ENCODE measurements around the gene CACNA2D3. TPM values are rescaled to one million over a fixed set of nuclear protein-coding genes. Genes with fewer than 3 reads are reported as not detected.
"Not testable (repeated sequence)": the region's sequence is repeated elsewhere in the genome, so short reads cannot be mapped to it uniquely, and the experiment has no call there.

Gene CACNA2D3
- total RNA-seq, 1 donor from 2014 or later, result 0.70 TPM

DNA sequence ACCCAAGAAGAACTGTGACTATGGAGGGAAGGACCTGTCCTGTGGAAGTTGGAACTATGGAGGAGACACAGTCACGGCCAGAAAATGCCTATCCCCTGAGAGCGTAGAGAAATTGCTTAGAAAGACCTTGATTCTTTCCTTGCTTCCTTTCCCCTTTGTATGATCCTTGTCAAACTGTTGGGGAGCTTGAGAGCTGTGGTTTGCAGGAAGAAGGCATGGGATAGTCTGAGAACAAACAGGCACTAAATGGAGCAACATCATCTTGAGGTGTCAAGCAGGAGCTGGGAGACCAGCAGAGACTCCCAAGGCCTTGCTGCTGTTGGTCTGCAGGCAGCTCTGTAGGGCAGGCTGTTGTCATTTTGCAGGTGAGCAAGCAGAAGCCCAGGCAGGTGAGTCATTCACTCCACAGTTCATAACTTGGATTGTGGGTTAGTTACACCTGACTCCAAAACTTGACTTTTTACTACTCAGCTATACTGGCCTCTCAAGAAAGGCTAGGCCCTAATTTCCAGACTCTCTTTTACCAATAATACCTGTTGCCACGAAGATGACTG, 506.6 kb downstream of the CACNA2D3 start:
- no peak overlapping the region for H3K27ac ChIP-seq (ENCODE audit: low read depth, low read length)
- no peaks in the 10 kb centered on the region for H3K9me3 Mint-ChIP-seq (ENCODE audit: unreplicated experiment)
- no peaks in the 10 kb centered on the region for H3K4me1 ChIP-seq (ENCODE audit: insufficient read depth, low read length)
- H3K27me3 Mint-ChIP-seq (ENCODE audit: low read depth, unreplicated experiment), result peaks cover 4% of the 10 kb centered on the region
- H2AFZ ChIP-seq (ENCODE audit: low read depth, low read length), result no peak overlapping the region
- H3K36me3 ChIP-seq (ENCODE audit: insufficient read depth, low read length), result no peaks in the 10 kb centered on the region
- no peak for TF ChIP-seq EZH2 (IDR thresholded peaks at IDR 0.05; ENCODE audit: insufficient read depth, low read length)
- TF ChIP-seq, protein P1, sequence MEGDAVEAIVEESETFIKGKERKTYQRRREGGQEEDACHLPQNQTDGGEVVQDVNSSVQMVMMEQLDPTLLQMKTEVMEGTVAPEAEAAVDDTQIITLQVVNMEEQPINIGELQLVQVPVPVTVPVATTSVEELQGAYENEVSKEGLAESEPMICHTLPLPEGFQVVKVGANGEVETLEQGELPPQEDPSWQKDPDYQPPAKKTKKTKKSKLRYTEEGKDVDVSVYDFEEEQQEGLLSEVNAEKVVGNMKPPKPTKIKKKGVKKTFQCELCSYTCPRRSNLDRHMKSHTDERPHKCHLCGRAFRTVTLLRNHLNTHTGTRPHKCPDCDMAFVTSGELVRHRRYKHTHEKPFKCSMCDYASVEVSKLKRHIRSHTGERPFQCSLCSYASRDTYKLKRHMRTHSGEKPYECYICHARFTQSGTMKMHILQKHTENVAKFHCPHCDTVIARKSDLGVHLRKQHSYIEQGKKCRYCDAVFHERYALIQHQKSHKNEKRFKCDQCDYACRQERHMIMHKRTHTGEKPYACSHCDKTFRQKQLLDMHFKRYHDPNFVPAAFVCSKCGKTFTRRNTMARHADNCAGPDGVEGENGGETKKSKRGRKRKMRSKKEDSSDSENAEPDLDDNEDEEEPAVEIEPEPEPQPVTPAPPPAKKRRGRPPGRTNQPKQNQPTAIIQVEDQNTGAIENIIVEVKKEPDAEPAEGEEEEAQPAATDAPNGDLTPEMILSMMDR (IDR thresholded peaks at IDR 0.05; ENCODE audit: insufficient read depth, low read depth, low read length), result no peak
- no peaks in the 10 kb centered on the region for H4K20me1 ChIP-seq (ENCODE audit: insufficient read depth, low read length)
- no peak overlapping the region for H3K4me3 ChIP-seq (ENCODE audit: insufficient read depth, low read depth, low read length)
- H3K36me3 Mint-ChIP-seq (ENCODE audit: low read depth, unreplicated experiment), result no peaks in the 10 kb centered on the region
- H3K4me2 ChIP-seq (ENCODE audit: low read length), result no peak overlapping the region
- no peaks in the 10 kb centered on the region for H3K27me3 ChIP-seq (ENCODE audit: insufficient read depth, low read length)
- no peaks in the 10 kb centered on the region for H3K79me2 ChIP-seq (ENCODE audit: insufficient read depth, low read length)
- H3K9ac ChIP-seq (ENCODE audit: low read length), result no peak overlapping the region
- no peaks in the 10 kb centered on the region for H3K9me3 ChIP-seq (ENCODE audit: insufficient read depth, low read depth, low read length)
- H3K27ac Mint-ChIP-seq (ENCODE audit: unreplicated experiment), result no peak overlapping the region
- no peak overlapping the region for H3K4me3 Mint-ChIP-seq (ENCODE audit: unreplicated experiment)
- peaks cover 1% of the 10 kb centered on the region for H3K4me1 Mint-ChIP-seq (ENCODE audit: low read depth, unreplicated experiment)
- FAIRE-seq (no peak), DNase-seq (ENCODE audit: low read depth) (peak; percentile 8)

DNA sequence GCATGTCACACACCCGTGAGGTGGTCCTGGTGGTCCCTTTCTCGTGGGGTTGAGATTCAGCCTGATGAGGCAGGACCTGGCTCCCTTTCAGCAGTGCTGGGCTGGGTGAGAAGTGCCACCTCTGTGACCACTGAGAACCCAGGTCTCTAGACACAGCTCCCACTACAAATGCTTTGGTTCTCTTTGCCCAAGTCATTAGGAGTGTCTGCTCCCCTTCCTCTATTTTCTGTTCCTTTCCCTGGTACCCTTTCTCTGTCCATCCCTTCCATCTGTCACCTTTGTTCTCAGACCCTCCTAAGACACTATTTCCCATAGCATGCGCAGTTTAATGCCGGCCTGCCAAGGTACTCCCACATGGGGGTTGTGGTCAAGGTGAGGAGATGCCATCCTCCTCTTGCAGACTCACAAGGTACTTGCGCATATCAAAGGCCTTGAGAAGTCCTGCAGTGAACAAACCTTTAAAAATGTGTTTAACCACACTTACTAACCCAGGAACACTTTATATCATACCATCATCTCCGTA, 507.8 kb downstream of the CACNA2D3 start:
- Mint-ChIP-seq H3K4me1 (ENCODE audit: low read depth, unreplicated experiment) (peaks cover 1% of the 10 kb centered on the region), H3K36me3 (ENCODE audit: low read depth, unreplicated experiment) (no peaks in the 10 kb centered on the region), H3K27me3 (ENCODE audit: low read depth, unreplicated experiment) (peaks cover 3% of the 10 kb centered on the region), H3K27ac (ENCODE audit: unreplicated experiment) (no peak overlapping the region), H3K9me3 (ENCODE audit: unreplicated experiment) (no peaks in the 10 kb centered on the region), H3K4me3 (ENCODE audit: unreplicated experiment) (no peak overlapping the region)
- Histone ChIP-seq H3K79me2 (ENCODE audit: insufficient read depth, low read length) (no peaks in the 10 kb centered on the region), H3K9ac (ENCODE audit: low read length) (no peak overlapping the region), H3K4me2 (ENCODE audit: low read length) (no peak overlapping the region), H3K4me3 (ENCODE audit: insufficient read depth, low read depth, low read length) (no peak overlapping the region), H3K27me3 (ENCODE audit: insufficient read depth, low read length) (no peaks in the 10 kb centered on the region), H3K4me1 (ENCODE audit: insufficient read depth, low read length) (no peaks in the 10 kb centered on the region), H3K27ac (ENCODE audit: low read depth, low read length) (no peak overlapping the region), H3K9me3 (ENCODE audit: insufficient read depth, low read depth, low read length) (no peaks in the 10 kb centered on the region), H3K36me3 (ENCODE audit: insufficient read depth, low read length) (no peaks in the 10 kb centered on the region), H4K20me1 (ENCODE audit: insufficient read depth, low read length) (no peaks in the 10 kb centered on the region), H2AFZ (ENCODE audit: low read depth, low read length) (no peak overlapping the region)
- DNase-seq (ENCODE audit: low read depth) (no peak), FAIRE-seq (no peak)
- no peak for TF ChIP-seq EZH2 (IDR thresholded peaks at IDR 0.05; ENCODE audit: insufficient read depth, low read length)
- TF ChIP-seq, protein P1 (IDR thresholded peaks at IDR 0.05; ENCODE audit: insufficient read depth, low read depth, low read length), result no peak

DNA sequence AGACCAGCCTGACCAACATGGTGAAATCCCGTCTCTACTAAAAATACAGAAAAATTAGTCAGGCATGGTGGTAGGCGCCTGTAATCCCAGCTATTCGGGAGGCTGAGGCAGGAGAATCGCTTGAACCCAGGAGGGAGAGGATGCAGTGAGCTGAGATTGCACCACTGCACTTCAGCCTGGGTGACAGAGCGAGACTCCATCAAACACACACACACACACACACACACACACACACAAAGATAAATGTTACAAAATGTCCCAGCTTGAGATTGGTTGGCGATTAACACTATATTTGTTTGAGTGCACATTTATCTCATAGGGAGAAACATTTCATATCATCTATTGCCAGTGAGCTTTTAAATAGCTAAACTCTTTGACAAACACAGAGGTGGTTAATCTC, 508.6 kb downstream of the CACNA2D3 start:
- not testable (repeated sequence) for H3K27me3 Mint-ChIP-seq (ENCODE audit: low read depth, unreplicated experiment); H3K4me1 ChIP-seq (ENCODE audit: insufficient read depth, low read length); H3K36me3 Mint-ChIP-seq (ENCODE audit: low read depth, unreplicated experiment); H3K27ac ChIP-seq (ENCODE audit: low read depth, low read length); H4K20me1 ChIP-seq (ENCODE audit: insufficient read depth, low read length); H3K4me2 ChIP-seq (ENCODE audit: low read length); FAIRE-seq; H3K79me2 ChIP-seq (ENCODE audit: insufficient read depth, low read length); H3K4me3 ChIP-seq (ENCODE audit: insufficient read depth, low read depth, low read length); H3K27me3 ChIP-seq (ENCODE audit: insufficient read depth, low read length); H3K9ac ChIP-seq (ENCODE audit: low read length); H3K4me3 Mint-ChIP-seq (ENCODE audit: unreplicated experiment); H3K9me3 ChIP-seq (ENCODE audit: insufficient read depth, low read depth, low read length); H3K36me3 ChIP-seq (ENCODE audit: insufficient read depth, low read length); H3K9me3 Mint-ChIP-seq (ENCODE audit: unreplicated experiment); H3K4me1 Mint-ChIP-seq (ENCODE audit: low read depth, unreplicated experiment); H2AFZ ChIP-seq (ENCODE audit: low read depth, low read length); DNase-seq (ENCODE audit: low read depth); H3K27ac Mint-ChIP-seq (ENCODE audit: unreplicated experiment)
